IMR-90 (cell line): ENCODE results near the gene CRACDL.

ENCODE experiments used
- BHLHE40 ChIP-seq: fragments of 150-350 bp; IDR thresholded peaks from 2 replicates; pipeline ENCODE4 v1.6.1; 2016; ENCODE audit warnings: mild to moderate bottlenecking, low read depth, low read length
- CTCF ChIP-seq: conservative IDR thresholded peaks from 2 replicates; pipeline ENCODE4 v1.5.1; 2012; ENCODE audit warnings: mild to moderate bottlenecking, low read depth, low read length, improper control_type of control experiment
- ELK1 ChIP-seq: fragments of 150-350 bp; IDR thresholded peaks from 2 replicates; pipeline ENCODE4 v1.6.1; 2016; ENCODE audit warnings: low read depth, mild to moderate bottlenecking, low read length, moderate library complexity, borderline replicate concordance
- MAFK ChIP-seq: IDR thresholded peaks from 2 replicates; pipeline ENCODE4 v1.6.1; 2012; ENCODE audit warnings: low read depth, low read length, improper control_type of control experiment
- MAZ ChIP-seq: IDR thresholded peaks from 2 replicates; pipeline ENCODE4 v1.6.1; 2012; ENCODE audit warnings: low read depth, mild to moderate bottlenecking, low read length, improper control_type of control experiment, moderate library complexity, borderline replicate concordance
- MXI1 ChIP-seq: IDR thresholded peaks from 2 replicates; pipeline ENCODE4 v1.6.1; 2012; ENCODE audit warnings: low read depth, mild to moderate bottlenecking, low read length, moderate library complexity, borderline replicate concordance
- POLR2A ChIP-seq: IDR thresholded peaks from 2 replicates; pipeline ENCODE4 v1.6.1; 2012; ENCODE audit warnings: mild to moderate bottlenecking, low read depth, low read length
- RCOR1 ChIP-seq: IDR thresholded peaks from 2 replicates; pipeline ENCODE4 v1.6.1; 2012; ENCODE audit warnings: mild to moderate bottlenecking, low read length, improper control_type of control experiment; ENCODE audit not compliant: insufficient replicate concordance
- RFX5 ChIP-seq: IDR thresholded peaks from 2 replicates; pipeline ENCODE4 v1.8.0; 2012; ENCODE audit warnings: low read depth, mild to moderate bottlenecking, low read length, moderate library complexity
- SMC3 ChIP-seq: fragments of 150-350 bp; IDR thresholded peaks from 2 replicates; pipeline ENCODE4 v1.6.1; 2016; ENCODE audit warnings: low read depth, mild to moderate bottlenecking, antibody characterized with exemption, low read length, moderate library complexity
- USF2 ChIP-seq: fragments of 150-350 bp; IDR thresholded peaks from 2 replicates; pipeline ENCODE4 v1.6.1; 2017; ENCODE audit warnings: mild to moderate bottlenecking, antibody characterized with exemption, low read length, low read depth

GRCh38 chr2:98826856-98827255 is 109.2 kb downstream of the CRACDL start:
- TF ChIP-seq CTCF: no peak
- no peak for TF ChIP-seq MAFK
- TF ChIP-seq USF2: no peak
- no peak for TF ChIP-seq SMC3
- TF ChIP-seq MAZ: no peak
- TF ChIP-seq BHLHE40: no peak
- TF ChIP-seq ELK1: no peak
- TF ChIP-seq RFX5: no peak
- TF ChIP-seq POLR2A: no peak
- TF ChIP-seq MXI1: no peak
- TF ChIP-seq RCOR1: no peak
